CD4-positive, alpha-beta T cell treated with Interleukin-12 subunit alpha and Interleukin-12 subunit beta, for 1 hour (primary cell): ENCODE data around the gene MTHFSD.

ENCODE experiments used
- DNase-seq: peaks from one replicate; pipeline ENCODE4 v3.0.0-alpha.2; 2020

The MTHFSD gene

GRCh38 chr16:86498671-86499439, 56.2 kb downstream of the MTHFSD start:
- DNase-seq = no peak

GRCh38 chr16:86498155-86498670, 56.8 kb downstream of the MTHFSD start:
- no peak for DNase-seq

GRCh38 chr16:86497551-86498021, 57.4 kb downstream of the MTHFSD start:
- no peak for DNase-seq

- DNase-seq = no peak
Measured at GRCh38 chr16:86496929-86497461, 58.0 kb downstream of the MTHFSD start.

- DNase-seq = no peak
Measured at GRCh38 chr16:86496262-86496928, 58.6 kb downstream of the MTHFSD start.

- DNase-seq = no peak
Measured at GRCh38 chr16:86495756-86496261, 59.2 kb downstream of the MTHFSD start.

GRCh38 chr16:86495357-86495701, 59.7 kb downstream of the MTHFSD start:
- no peak for DNase-seq

GRCh38 chr16:86494565-86495356, 60.3 kb downstream of the MTHFSD start:
- DNase-seq = no peak

- no peak for DNase-seq
Measured at GRCh38 chr16:86494039-86494564, 60.9 kb downstream of the MTHFSD start.

GRCh38 chr16:86492961-86493629, 61.9 kb downstream of the MTHFSD start:
- DNase-seq = no peak

- DNase-seq = no peak
Measured at GRCh38 chr16:86492267-86492960, 62.6 kb downstream of the MTHFSD start.

GRCh38 chr16:86491640-86492023, 63.4 kb downstream of the MTHFSD start:
- DNase-seq = no peak

- DNase-seq = no peak
Measured at GRCh38 chr16:86490859-86491639, 64.0 kb downstream of the MTHFSD start.

GRCh38 chr16:86485746-86486145, 69.3 kb downstream of the MTHFSD start:
- DNase-seq = no peak

GRCh38 chr16:86484240-86484639, 70.8 kb downstream of the MTHFSD start:
- DNase-seq = no peak

- DNase-seq = no peak
Measured at GRCh38 chr16:86481607-86482006, 73.4 kb downstream of the MTHFSD start.

- DNase-seq = no peak
Measured at GRCh38 chr16:86480444-86480843, 74.6 kb downstream of the MTHFSD start.
